Measurements from ENCODE around the gene PRKN.

DNA sequence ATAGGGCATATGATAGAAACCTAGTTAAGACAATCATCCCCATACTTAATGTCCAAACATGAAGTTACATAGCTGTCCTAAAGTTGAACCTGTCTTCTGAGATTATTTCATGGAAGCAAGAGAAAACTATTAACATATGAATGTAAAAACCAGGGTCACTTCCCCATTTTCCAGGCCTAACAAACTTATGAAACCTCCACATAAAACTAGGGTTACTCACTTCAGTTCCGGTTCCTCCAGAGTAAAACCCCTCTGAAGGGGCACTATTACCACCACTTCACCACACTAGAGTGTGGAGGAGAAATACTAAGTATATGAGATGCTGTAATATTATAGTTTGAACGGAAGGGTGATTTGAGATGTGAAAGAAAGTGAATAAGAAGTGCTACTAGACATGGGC is 14.9 kb downstream of the PRKN start:
- TF ChIP-seq, protein P1, sequence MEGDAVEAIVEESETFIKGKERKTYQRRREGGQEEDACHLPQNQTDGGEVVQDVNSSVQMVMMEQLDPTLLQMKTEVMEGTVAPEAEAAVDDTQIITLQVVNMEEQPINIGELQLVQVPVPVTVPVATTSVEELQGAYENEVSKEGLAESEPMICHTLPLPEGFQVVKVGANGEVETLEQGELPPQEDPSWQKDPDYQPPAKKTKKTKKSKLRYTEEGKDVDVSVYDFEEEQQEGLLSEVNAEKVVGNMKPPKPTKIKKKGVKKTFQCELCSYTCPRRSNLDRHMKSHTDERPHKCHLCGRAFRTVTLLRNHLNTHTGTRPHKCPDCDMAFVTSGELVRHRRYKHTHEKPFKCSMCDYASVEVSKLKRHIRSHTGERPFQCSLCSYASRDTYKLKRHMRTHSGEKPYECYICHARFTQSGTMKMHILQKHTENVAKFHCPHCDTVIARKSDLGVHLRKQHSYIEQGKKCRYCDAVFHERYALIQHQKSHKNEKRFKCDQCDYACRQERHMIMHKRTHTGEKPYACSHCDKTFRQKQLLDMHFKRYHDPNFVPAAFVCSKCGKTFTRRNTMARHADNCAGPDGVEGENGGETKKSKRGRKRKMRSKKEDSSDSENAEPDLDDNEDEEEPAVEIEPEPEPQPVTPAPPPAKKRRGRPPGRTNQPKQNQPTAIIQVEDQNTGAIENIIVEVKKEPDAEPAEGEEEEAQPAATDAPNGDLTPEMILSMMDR (IDR thresholded peaks at IDR 0.05) = no peak
- TF ChIP-seq EZH2 (IDR thresholded peaks at IDR 0.05) (no peak), EZH2phosphoT487 (IDR thresholded peaks at IDR 0.05) (no peak)

Data from neural progenitor cell (in vitro differentiated cells).